Right lobe of liver (tissue), 6 donors: Measurements from ENCODE around the gene CRX. TPM values are rescaled to one million over a fixed set of nuclear protein-coding genes. Genes with fewer than 3 reads are reported as not detected.
"Not testable (repeated sequence)": the region's sequence is repeated elsewhere in the genome, so short reads cannot be mapped to it uniquely, and the experiment has no call there.

ENCODE experiments used
- ATAC-seq, 4 donors: fragments of 200-7000 bp; cut with Tn5 transposase; one replicate each; pipeline ENCODE4 v1.9.1; 2020; ENCODE audit warnings: mild to moderate bottlenecking in 4 of 4, moderate library complexity in 4 of 4
- DNase-seq, 3 donors: peaks; one replicate each; pipeline ENCODE4 v3.0.0-alpha.2; 2020
- H3K27ac ChIP-seq, 3 donors: fragments of 200-600 bp; one replicate each; pipeline ENCODE4 v1.8.0; 2022
- H3K27me3 ChIP-seq, 2 donors: fragments of 200-600 bp; one replicate each; pipeline ENCODE4 v1.8.0; 2022
- H3K36me3 ChIP-seq, 4 donors: fragments of 200-600 bp; sonication (generic) in 1 of 4; one replicate each; pipeline versions ENCODE4 v1.5.1 to v1.8.0; 2017 to 2022; ENCODE audit warnings: control low read depth in 1 of 4
- H3K4me1 ChIP-seq, 4 donors: fragments of 200-600 bp; sonication (generic) in 1 of 4; one replicate each; pipeline versions ENCODE4 v1.5.1 to v1.8.0; 2017 to 2022; ENCODE audit warnings: control low read depth in 1 of 4
- H3K4me3 ChIP-seq, 3 donors: fragments of 200-600 bp; one replicate each; pipeline ENCODE4 v1.8.0; 2022
- H3K9me3 ChIP-seq, 4 donors: fragments of 200-600 bp; sonication (generic) in 1 of 4; one replicate each; pipeline versions ENCODE4 v1.5.1 to v1.8.0; 2017 to 2022; ENCODE audit warnings: control low read depth in 1 of 4
- CTCF ChIP-seq, 4 donors: fragments of 200-600 bp in 3 of 4; fragments of 450-650 bp in 1 of 4; IDR thresholded peaks; one replicate each; pipeline versions ENCODE4 v1.5.1 to v1.8.0; 2016 to 2022; ENCODE audit warnings: antibody characterized with exemption in 4 of 4, mild to moderate bottlenecking in 2 of 4
- POLR2A ChIP-seq: fragments of 450-650 bp; IDR thresholded peaks from one replicate; pipeline ENCODE4 v1.6.1; 2017; ENCODE audit warnings: antibody characterized with exemption, mild to moderate bottlenecking
- WGBS: methylation state at CpG from one replicate; pipeline ENCODE4 v1.1.6; 2018; ENCODE audit warnings: low coverage, low lambda C conversion rate; ENCODE audit not compliant: insufficient coverage; ENCODE audit errors: missing lambda C conversion rate; 5-methylcytosine and 5-hydroxymethylcytosine counted together
- intact Hi-C, 2 donors: fragments of 100-400 bp; cut with DNase I; formaldehyde crosslinking; loops; one replicate each; pipeline versions ENCODE4 v1.11.2 to v1.14.1; 2022
- total RNA-seq, 6 experiments: library from RNA; depleted of rRNA in 2 of 6; stranded (reverse); fragments of >200 nt in 2 of 6; fragmentation: NEBNext Ultra II Directional in 3 of 6; extraction: Animal tissue kit (Norgen Biotek cat#: 25700) in 3 of 6; gene quantifications; one replicate each; pipeline versions ENCODE4 v1.1.0 to v1.2.4, GENCODE V29; 2016 to 2023
- donor health status: DM: no; HTN: yes; CAD: no.
- donor health status: DM: no; HTN: no; CAD: no.
- donor health status: DM: no; HTN: no; CAD: no.
- donor health status: DM: no; HTN: yes; CAD: no.
- donor health status: DM: no; HTN: yes; CAD: no.

Gene CRX
- total RNA-seq, 6 experiments from 2014 or later, result not detected

- ATAC-seq (no peak), DNase-seq (no peak)
- no peaks in the 10 kb centered on the region for H3K36me3 ChIP-seq
- no peak overlapping the region for H3K4me3 ChIP-seq
- H3K27me3 ChIP-seq, result no peaks in the 10 kb centered on the region
- peak; percentile 7 to 42 (median 32) for TF ChIP-seq CTCF (IDR thresholded peaks at IDR 0.05)
- no peak for TF ChIP-seq POLR2A
- intact Hi-C loops, result no loop called here
- no peaks in the 10 kb centered on the region for H3K9me3 ChIP-seq
- WGBS, result 23% methylated on average over 22 of the region's 22 CpGs
- H3K27ac ChIP-seq, result no peak overlapping the region
- H3K4me1 ChIP-seq, result no peaks in the 10 kb centered on the region
These were observed 27.2 kb downstream of the CRX start for GRCh38 chr19:47848823-47849473.

- Histone ChIP-seq H3K36me3 (no peaks in the 10 kb centered on the region), H3K27ac (no peak overlapping the region), H3K27me3 (no peaks in the 10 kb centered on the region), H3K4me3 (no peak overlapping the region), H3K4me1 (no peaks in the 10 kb centered on the region), H3K9me3 (no peaks in the 10 kb centered on the region)
- ATAC-seq (no peak), DNase-seq (no peak)
- intact Hi-C loops, result no loop called here
- TF ChIP-seq POLR2A (no peak), CTCF (IDR thresholded peaks at IDR 0.05) (no peak)
- 63% methylated on average over 3 of the region's 5 CpGs for WGBS
These were observed 31.3 kb downstream of the CRX start for GRCh38 chr19:47853003-47853402.

GRCh38 chr19:47854459-47854858, 32.7 kb downstream of the CRX start:
- intact Hi-C loops, result no loop called here
- H3K9me3 ChIP-seq, result no peaks in the 10 kb centered on the region
- H3K27ac ChIP-seq, result no peak overlapping the region
- DNase-seq (no peak), ATAC-seq (no peak)
- no peaks in the 10 kb centered on the region for H3K36me3 ChIP-seq
- TF ChIP-seq CTCF (IDR thresholded peaks at IDR 0.05) (no peak), POLR2A (no peak)
- H3K4me3 ChIP-seq, result no peak overlapping the region
- WGBS, result 48% methylated on average over 4 of the region's 4 CpGs
- no peaks in the 10 kb centered on the region for H3K4me1 ChIP-seq
- no peaks in the 10 kb centered on the region for H3K27me3 ChIP-seq

GRCh38 chr19:47858231-47858630, 36.5 kb downstream of the CRX start:
- H3K4me3 ChIP-seq, H3K4me1 ChIP-seq, intact Hi-C loops, H3K9me3 ChIP-seq, DNase-seq, H3K27ac ChIP-seq, H3K27me3 ChIP-seq, ATAC-seq, H3K36me3 ChIP-seq: not testable (repeated sequence)
- 87% methylated on average over 8 of the region's 9 CpGs for WGBS

GRCh38 chr19:47858646-47859285, 37.0 kb downstream of the CRX start, which contains the start of gene TPRX2:
Gene TPRX2 (plus strand): TSS chr19:47859235. CDS start chr19:47859247, 12 bp downstream.
- H3K27me3 ChIP-seq, H3K4me3 ChIP-seq, H3K4me1 ChIP-seq, H3K27ac ChIP-seq, DNase-seq, H3K36me3 ChIP-seq, ATAC-seq, intact Hi-C loops, H3K9me3 ChIP-seq: not testable (repeated sequence)
- 90% methylated on average over 2 of the region's 9 CpGs for WGBS

- H3K27me3 ChIP-seq, H3K36me3 ChIP-seq, H3K4me3 ChIP-seq, H3K9me3 ChIP-seq, DNase-seq, H3K27ac ChIP-seq, intact Hi-C loops, ATAC-seq, H3K4me1 ChIP-seq: not testable (repeated sequence)
- no CpG with 5 or more reads among the region's 17 CpGs for WGBS
These were observed 38.1 kb downstream of the CRX start for GRCh38 chr19:47859838-47860237.
